NT2/D1 (cell line): Measurements from ENCODE around the gene MICALL2.

Experiments used
- YY1 ChIP-seq: IDR thresholded peaks from 2 replicates; pipeline ENCODE4 v1.6.1; 2011; ENCODE audit not compliant: insufficient read length, insufficient read depth
- ZNF274 ChIP-seq: IDR thresholded peaks from 2 replicates; pipeline ENCODE4 v1.6.1; 2011; ENCODE audit warnings: mild to moderate bottlenecking, low read depth, low read length

DNA sequence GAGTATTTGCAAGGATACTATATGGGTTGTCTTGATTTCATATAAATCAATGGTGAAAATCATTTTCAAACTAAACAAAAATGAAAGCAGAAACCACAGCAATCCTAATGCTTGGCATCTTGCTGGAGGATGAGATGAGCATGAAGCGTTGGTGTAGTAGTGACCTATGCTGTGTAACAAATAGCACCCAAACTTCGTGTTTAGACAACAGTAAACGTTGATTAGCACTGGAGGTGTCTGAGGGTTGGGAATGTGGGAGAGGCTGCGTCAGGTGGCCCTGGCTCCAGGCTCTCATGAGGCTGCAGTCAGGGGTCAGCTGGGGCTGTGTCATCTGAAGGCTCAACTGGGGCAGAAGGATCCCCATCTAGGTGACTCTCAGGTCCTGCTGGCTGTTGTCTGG, 67.8 kb downstream of the MICALL2 start:
- TF ChIP-seq YY1 = no peak
- TF ChIP-seq ZNF274 = no peak
